ENCODE results near the gene CEP43. TPM values are rescaled to one million over a fixed set of nuclear protein-coding genes. Genes with fewer than 3 reads are reported as not detected.

The CEP43 gene
- total and polyA plus RNA-seq, 5 experiments from 2014 or later = 2.5 to 15.3 (median 4.5) TPM

DNA sequence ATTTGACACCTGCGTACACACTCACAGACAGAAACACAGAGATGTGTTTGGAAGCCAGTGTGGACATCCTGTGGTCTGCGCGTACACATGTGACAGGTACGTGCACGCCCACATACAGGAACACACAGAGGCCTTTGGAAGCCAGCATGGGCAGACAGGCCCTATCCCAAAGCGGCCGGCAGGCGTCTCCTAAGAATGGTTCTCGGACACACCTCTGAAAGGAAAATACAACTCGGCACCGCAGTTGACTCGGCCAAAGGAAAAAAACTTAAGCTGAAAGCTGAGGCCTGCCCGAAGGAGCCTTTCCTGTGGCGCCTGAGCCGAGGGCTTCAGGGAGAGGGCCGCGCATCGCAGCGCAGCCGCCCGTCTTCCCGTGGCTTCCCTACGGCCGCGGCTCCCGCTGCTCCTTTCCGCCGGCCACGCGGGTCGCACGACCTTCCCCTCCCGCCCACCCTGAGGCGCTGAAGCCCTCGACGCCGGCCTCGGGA lies 1.4 kb upstream of the CEP43 start:
- H3K4me1 Mint-ChIP-seq = peaks cover 17 to 33% (median 28%) of the 10 kb centered on the region in 4 donors
- peak overlapping the region in 7 of 10 donors; percentile 4 to 78 (median 59) for H3K27ac Mint-ChIP-seq
- peak in 1 of 2 donors; percentile 14 for ATAC-seq
- peaks cover 0 to 3% (median 2%) of the 10 kb centered on the region in 3 donors for H3K36me3 Mint-ChIP-seq
- no peaks in the 10 kb centered on the region for H3K27me3 Mint-ChIP-seq
- peak in 6 of 10 donors; percentile 12 to 25 (median 16) for DNase-seq
- POLR2A ChIA-PET = interaction anchor here (4.5 kb wide), 1 partner anchor 40 kb away, joined by 66 read pairs; the partner anchor contains the start of gene RNASET2
- H3K4me3 Mint-ChIP-seq = peak overlapping the region; percentile 76 to 91 (median 83)
- H3K9me3 Mint-ChIP-seq = no peaks in the 10 kb centered on the region

DNA sequence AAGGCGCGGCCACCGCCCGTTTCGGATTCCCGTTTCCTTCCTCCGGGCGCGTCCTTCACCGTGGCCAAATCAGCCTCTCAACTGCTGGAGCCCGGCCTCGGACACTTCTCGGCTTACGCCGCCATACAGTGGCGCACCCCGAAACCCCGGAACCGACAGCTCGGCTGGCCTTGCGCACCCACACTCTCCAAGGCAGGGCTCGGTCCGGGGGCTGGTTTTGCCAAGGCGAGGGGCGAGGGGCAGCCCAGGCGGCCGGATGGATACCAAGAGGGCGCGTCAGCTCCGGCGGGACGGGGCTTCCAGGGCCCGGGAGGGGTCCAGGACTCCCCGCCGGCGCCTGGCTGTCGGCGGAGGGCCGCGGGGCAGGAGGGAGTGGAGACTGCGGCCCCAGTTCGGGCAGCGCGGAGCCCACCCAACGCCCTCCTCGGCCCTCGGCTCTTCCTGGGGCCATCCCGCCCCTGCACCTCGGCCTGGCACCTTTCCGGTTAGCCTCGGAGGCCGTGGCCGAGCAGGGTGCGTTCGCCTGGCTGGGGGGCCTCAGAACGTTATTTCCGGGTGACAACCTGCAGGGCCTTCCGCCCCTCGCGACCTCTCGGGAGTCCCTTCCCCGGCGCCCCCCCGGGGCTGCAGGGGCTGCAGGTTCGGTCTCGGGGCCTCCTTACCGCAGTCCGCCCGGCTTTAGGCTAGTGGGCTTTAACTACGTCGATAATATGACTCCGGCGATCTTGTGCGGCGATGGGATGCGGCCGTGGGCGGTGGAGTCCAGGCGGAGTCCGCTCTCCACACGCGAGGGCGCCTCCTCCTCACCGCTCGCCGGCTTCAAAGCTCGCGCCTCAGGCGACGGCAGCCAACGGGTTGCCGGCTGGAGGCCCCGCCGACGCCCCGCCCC lies 697 bp upstream of the CEP43 start:
- Mint-ChIP-seq H3K27ac (peak overlapping the region in 4 of 10 donors; percentile 29 to 80 (median 60)), H3K4me1 (peaks cover 17 to 33% (median 28%) of the 10 kb centered on the region in 4 donors), H3K9me3 (no peaks in the 10 kb centered on the region), H3K36me3 (peaks cover 0 to 7% (median 2%) of the 10 kb centered on the region in 3 donors), H3K4me3 (peak overlapping the region; percentile 78 to 93 (median 84)), H3K27me3 (no peaks in the 10 kb centered on the region)
- ATAC-seq (peak; percentile 5 to 7), DNase-seq (peak in 6 of 10 donors; percentile 4 to 12 (median 6))
- POLR2A ChIA-PET = interaction anchor here (0.7 to 4.5 kb wide), 3 partner anchors 9 to 352 kb away, joined by 3 to 66 read pairs (median 4); partner anchors contain the start of gene RNASET2

GRCh38 chr6:166999884-167000253 lies 672 bp downstream of the CEP43 start:
- DNase-seq (peak in 2 of 10 donors; percentile 9 to 31), ATAC-seq (peak in 1 of 2 donors; percentile 1)
- POLR2A ChIA-PET = interaction anchor here (4.5 kb wide), 1 partner anchor 42 kb away, joined by 66 read pairs; the partner anchor contains the start of gene RNASET2

DNA sequence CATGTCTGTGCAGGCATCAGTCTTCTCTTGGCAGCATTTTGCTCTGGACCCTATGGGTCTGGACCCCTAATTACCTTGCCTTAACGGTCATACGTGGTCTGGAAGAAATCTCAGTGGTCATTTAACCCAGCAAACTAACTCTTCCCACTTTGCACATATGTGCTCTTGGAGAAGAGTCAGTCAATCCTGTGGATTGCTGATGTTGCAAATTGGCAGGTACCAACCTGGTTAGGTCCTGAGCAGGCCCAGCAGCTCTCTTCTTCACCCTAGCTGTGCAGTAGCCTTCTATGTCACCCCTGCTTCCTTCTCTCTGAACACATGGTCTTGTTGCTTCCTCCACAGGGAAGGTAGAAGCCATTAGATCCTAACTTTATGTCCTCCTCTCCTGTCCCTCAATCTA lies 1.6 kb downstream of the CEP43 start:
- Mint-ChIP-seq H3K4me3 (peak overlapping the region in 9 of 10 donors; percentile 28 to 94 (median 91)), H3K4me1 (peaks cover 17 to 33% (median 29%) of the 10 kb centered on the region in 4 donors), H3K27ac (peak overlapping the region in 8 of 10 donors; percentile 5 to 91 (median 34)), H3K36me3 (peaks cover 5 to 19% (median 8%) of the 10 kb centered on the region in 3 donors), H3K9me3 (no peaks in the 10 kb centered on the region), H3K27me3 (no peaks in the 10 kb centered on the region)
- ATAC-seq (no peak), DNase-seq (no peak)
- POLR2A ChIA-PET = interaction anchor here (4.5 kb wide), 1 partner anchor 43 kb away, joined by 66 read pairs; the partner anchor contains the start of gene RNASET2

More at GRCh38 chr6:166999884-167000253, 672 bp downstream of the CEP43 start:
- peak overlapping the region; percentile 79 to 94 (median 91) for H3K4me3 Mint-ChIP-seq
- peaks cover 17 to 33% (median 29%) of the 10 kb centered on the region in 4 donors for H3K4me1 Mint-ChIP-seq
- H3K9me3 Mint-ChIP-seq = no peaks in the 10 kb centered on the region
- no peaks in the 10 kb centered on the region for H3K27me3 Mint-ChIP-seq
- peaks cover 0 to 11% (median 3%) of the 10 kb centered on the region in 3 donors for H3K36me3 Mint-ChIP-seq
- peak overlapping the region; percentile 57 to 95 (median 84) for H3K27ac Mint-ChIP-seq

- no peak for ATAC-seq
- no peaks in the 10 kb centered on the region for H3K9me3 Mint-ChIP-seq
- POLR2A ChIA-PET = interaction anchor here (0.7 kb wide), 1 partner anchor 46 kb away, joined by 3 read pairs; no protein-coding TSS in a partner anchor
- peaks cover 12 to 16% (median 15%) of the 10 kb centered on the region in 4 donors for H3K4me1 Mint-ChIP-seq
- no peaks in the 10 kb centered on the region for H3K27me3 Mint-ChIP-seq
- peak overlapping the region in 1 of 10 donors; percentile 61 for H3K27ac Mint-ChIP-seq
- DNase-seq = no peak
- H3K4me3 Mint-ChIP-seq = no peak overlapping the region
- H3K36me3 Mint-ChIP-seq = peaks cover 12 to 55% (median 19%) of the 10 kb centered on the region in 3 donors
Measured at GRCh38 chr6:167005350-167006159, 6.4 kb downstream of the CEP43 start.

GRCh38 chr6:167007985-167008384 lies 8.8 kb downstream of the CEP43 start:
- H3K4me3 Mint-ChIP-seq = no peak overlapping the region
- H3K36me3 Mint-ChIP-seq = peaks cover 13 to 70% (median 22%) of the 10 kb centered on the region in 3 donors
- no peaks in the 10 kb centered on the region for H3K27me3 Mint-ChIP-seq
- DNase-seq = no peak
- no peak for ATAC-seq
- POLR2A ChIA-PET = no interaction called here
- H3K9me3 Mint-ChIP-seq = no peaks in the 10 kb centered on the region
- peaks cover 0 to 5% (median under 1%) of the 10 kb centered on the region in 4 donors for H3K4me1 Mint-ChIP-seq
- H3K27ac Mint-ChIP-seq = peak overlapping the region in 1 of 10 donors; percentile 46

DNA sequence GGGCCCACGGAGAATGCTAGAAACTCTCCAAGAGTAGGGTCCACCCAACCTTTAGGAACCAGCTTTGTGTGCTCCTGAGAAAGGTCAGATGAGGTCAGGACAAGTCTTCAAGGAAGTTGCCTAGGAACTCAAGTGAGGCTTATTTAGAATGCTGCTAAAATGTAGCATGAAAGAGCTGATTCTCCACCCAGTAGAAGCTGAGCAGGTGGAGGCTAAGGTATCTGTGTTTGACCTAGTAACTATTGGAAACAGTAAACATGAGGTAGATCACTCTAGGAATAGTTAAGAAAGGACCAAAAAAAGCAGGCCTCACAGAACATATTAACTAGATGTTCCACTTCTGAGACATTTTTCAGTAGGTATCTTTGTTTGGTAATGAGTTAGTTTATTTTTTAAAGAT lies 13.9 kb downstream of the CEP43 start:
- ATAC-seq (no peak), DNase-seq (no peak)
- Mint-ChIP-seq H3K4me1 (peaks cover 0 to 4% (median 0%) of the 10 kb centered on the region in 4 donors), H3K4me3 (no peak overlapping the region), H3K27me3 (no peaks in the 10 kb centered on the region), H3K27ac (peak overlapping the region in 2 of 10 donors; percentile 22 to 43), H3K36me3 (peaks cover 9 to 66% (median 17%) of the 10 kb centered on the region in 3 donors), H3K9me3 (no peaks in the 10 kb centered on the region)
- POLR2A ChIA-PET = interaction anchor here (0.8 kb wide), 1 partner anchor 109 kb away, joined by 3 read pairs; no protein-coding TSS in a partner anchor

DNA sequence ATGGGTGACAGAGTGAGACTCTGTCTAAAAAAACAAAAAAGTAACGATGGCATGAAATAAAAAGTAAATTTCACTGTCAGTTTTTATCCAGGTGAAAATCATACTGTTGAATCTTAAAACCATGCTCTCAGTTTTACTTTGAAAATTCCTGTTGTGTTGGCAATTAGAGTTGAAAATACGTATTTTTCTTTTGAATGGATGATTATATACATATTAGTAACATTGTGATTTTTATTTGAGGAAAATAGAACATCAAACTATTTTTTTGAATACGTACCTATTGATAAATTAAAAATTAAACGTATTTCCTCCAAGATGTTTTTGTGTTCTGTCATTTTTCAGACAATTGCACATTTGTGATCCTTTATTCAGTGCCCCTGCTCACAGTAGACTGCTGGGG lies 14.7 kb downstream of the CEP43 start:
- H3K4me3 Mint-ChIP-seq = no peak overlapping the region
- POLR2A ChIA-PET = no interaction called here
- no peaks in the 10 kb centered on the region for H3K27me3 Mint-ChIP-seq
- H3K9me3 Mint-ChIP-seq = no peaks in the 10 kb centered on the region
- H3K4me1 Mint-ChIP-seq = peaks cover 0 to 4% (median 0%) of the 10 kb centered on the region in 4 donors
- H3K27ac Mint-ChIP-seq = no peak overlapping the region
- ATAC-seq (no peak), DNase-seq (no peak)
- H3K36me3 Mint-ChIP-seq = peaks cover 6 to 67% (median 21%) of the 10 kb centered on the region in 3 donors

DNA sequence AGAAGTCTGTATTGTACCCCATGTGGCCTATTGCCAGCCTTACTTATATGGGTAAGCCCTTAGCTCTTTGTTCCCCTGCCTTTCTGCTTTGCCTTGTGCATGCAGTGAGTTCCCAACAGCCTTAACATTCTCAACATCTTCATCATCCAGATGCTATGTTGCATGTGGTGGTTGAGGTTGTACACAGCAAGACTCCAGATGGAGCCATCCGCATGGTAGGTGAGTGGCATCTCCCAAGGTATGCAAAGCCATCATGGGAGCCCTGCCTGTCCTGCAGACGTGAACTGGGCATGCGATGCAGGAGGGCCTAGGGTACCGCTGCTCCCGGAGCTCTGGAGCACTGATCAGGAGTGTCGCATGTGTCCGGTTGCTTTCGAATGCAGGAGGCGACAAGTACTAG lies 16.1 kb downstream of the CEP43 start:
- Mint-ChIP-seq H3K4me1 (peaks cover 0 to 2% (median 0%) of the 10 kb centered on the region in 4 donors), H3K27ac (no peak overlapping the region), H3K27me3 (no peaks in the 10 kb centered on the region), H3K36me3 (peaks cover 6 to 67% (median 28%) of the 10 kb centered on the region in 3 donors), H3K9me3 (no peaks in the 10 kb centered on the region), H3K4me3 (no peak overlapping the region)
- ATAC-seq = no peak
- DNase-seq = no peak
- POLR2A ChIA-PET = no interaction called here

DNA sequence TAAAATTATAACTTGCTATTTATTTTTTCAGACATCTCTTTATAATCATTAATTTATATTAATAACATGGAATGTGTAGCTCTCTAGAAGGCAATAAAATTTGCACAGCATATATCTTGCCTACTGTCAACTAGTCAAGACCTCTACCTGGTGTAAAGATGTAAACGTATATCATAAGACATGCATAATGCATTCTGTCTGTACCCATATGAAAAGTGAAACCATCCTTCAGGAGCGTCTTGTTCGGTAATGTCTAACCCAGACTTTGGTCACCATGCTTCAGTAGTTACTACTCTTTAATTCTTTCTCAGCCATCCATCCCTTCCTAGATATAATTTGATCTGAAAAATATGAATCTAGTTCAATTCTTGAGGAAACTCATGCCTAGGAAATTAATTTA lies 21.0 kb downstream of the CEP43 start:
- no peak for DNase-seq
- H3K4me3 Mint-ChIP-seq = no peak overlapping the region
- peaks cover 0 to 37% (median 15%) of the 10 kb centered on the region in 3 donors for H3K36me3 Mint-ChIP-seq
- POLR2A ChIA-PET = no interaction called here
- no peak for ATAC-seq
- no peaks in the 10 kb centered on the region for H3K27me3 Mint-ChIP-seq
- H3K4me1 Mint-ChIP-seq = no peaks in the 10 kb centered on the region
- H3K9me3 Mint-ChIP-seq = no peaks in the 10 kb centered on the region
- H3K27ac Mint-ChIP-seq = no peak overlapping the region

DNA sequence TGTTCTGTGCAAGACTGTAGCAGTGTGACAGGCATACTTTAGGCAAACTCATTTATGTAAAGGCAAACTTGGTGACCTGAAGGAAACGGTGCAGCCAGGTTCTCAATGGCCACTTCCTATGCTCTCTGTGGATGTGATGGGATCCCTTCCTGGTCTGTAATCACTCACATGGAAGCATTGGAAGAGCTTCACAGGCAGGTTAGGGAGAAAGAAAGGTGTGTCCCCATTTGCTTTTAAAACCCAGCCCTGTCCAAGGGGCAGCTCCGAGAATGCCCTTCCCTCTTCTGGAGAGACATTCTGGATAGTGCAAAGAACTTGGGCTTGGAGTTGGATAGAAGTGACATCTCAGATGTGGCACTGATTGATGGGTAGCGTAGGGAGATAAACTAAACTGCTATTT lies 28.1 kb downstream of the CEP43 start:
- no peaks in the 10 kb centered on the region for H3K9me3 Mint-ChIP-seq
- POLR2A ChIA-PET = no interaction called here
- DNase-seq (no peak), ATAC-seq (no peak)
- H3K4me3 Mint-ChIP-seq = no peak overlapping the region
- no peaks in the 10 kb centered on the region for H3K27me3 Mint-ChIP-seq
- peaks cover 0 to 2% (median under 1%) of the 10 kb centered on the region in 4 donors for H3K4me1 Mint-ChIP-seq
- H3K27ac Mint-ChIP-seq = peak overlapping the region in 1 of 10 donors; percentile 29
- peaks cover 14 to 44% (median 24%) of the 10 kb centered on the region in 3 donors for H3K36me3 Mint-ChIP-seq

DNA sequence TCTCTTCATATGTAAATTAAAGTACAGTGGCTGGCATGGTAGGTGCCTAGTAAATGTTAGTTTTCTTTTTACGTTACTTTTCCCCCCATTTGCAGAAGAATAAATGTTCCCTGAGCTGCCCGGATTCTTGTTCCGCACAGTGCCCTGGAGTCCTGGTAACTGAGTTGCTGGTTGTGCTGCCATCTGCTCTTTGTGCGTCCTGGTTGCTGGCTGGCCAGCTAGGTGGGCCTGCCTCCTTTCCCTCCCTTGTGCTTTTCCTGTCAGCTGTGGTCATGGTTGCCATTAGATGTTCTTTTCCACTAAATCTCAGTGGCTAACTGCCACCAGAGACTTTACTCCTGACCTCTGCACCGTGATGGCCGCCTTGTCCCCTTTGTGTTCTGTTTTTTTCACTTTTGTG lies 28.6 kb downstream of the CEP43 start:
- no peak for ATAC-seq
- Mint-ChIP-seq H3K4me1 (peaks cover 0 to 2% (median under 1%) of the 10 kb centered on the region in 4 donors), H3K4me3 (no peak overlapping the region), H3K27ac (peak overlapping the region in 1 of 10 donors; percentile 5), H3K36me3 (peaks cover 14 to 48% (median 24%) of the 10 kb centered on the region in 3 donors), H3K27me3 (no peaks in the 10 kb centered on the region), H3K9me3 (no peaks in the 10 kb centered on the region)
- POLR2A ChIA-PET = no interaction called here
- no peak for DNase-seq

All from naive thymus-derived CD8-positive, alpha-beta T cell (primary cell).